Osteoblast (primary cell): ENCODE data around the gene RALGPS1. TPM values are rescaled to one million over a fixed set of nuclear protein-coding genes. Genes with fewer than 3 reads are reported as not detected.
A peak's percentile ranks its signal among the peaks of the same experiment; 100 is the strongest.

Experiments used
- DNase-seq: peaks from one replicate; pipeline ENCODE4 v3.0.0; 2011; ENCODE audit warnings: low spot score, mixed read lengths; ENCODE audit not compliant: insufficient read length; ENCODE audit errors: missing footprints
- H2AFZ ChIP-seq: 2 replicates; pipeline ENCODE4 v1.6.0; 2011; ENCODE audit warnings: mild to moderate bottlenecking, low read length
- H3K27ac ChIP-seq: 2 replicates; pipeline ENCODE4 v1.5.1; 2011; ENCODE audit warnings: mild to moderate bottlenecking, low read depth, low read length, moderate library complexity
- H3K27me3 ChIP-seq: 2 replicates; pipeline ENCODE4 v1.6.0; 2012; ENCODE audit warnings: mild to moderate bottlenecking, control low read depth, inconsistent platforms, low read length, moderate library complexity; ENCODE audit not compliant: insufficient read depth
- H3K36me3 ChIP-seq: 2 replicates; pipeline ENCODE4 v1.5.1; 2011; ENCODE audit warnings: mild to moderate bottlenecking, low read length, control low read depth, moderate library complexity; ENCODE audit not compliant: insufficient read depth
- H3K4me1 ChIP-seq: 2 replicates; pipeline ENCODE4 v1.5.1; 2011; ENCODE audit warnings: mild to moderate bottlenecking, low read length, control low read depth, moderate library complexity; ENCODE audit not compliant: insufficient read depth
- H3K4me2 ChIP-seq: 2 replicates; pipeline ENCODE4 v1.6.0; 2011; ENCODE audit warnings: mild to moderate bottlenecking, low read length; ENCODE audit not compliant: insufficient read depth
- H3K4me3 ChIP-seq: fragments of 200-600 bp; sonication (generic); 3 replicates; pipeline ENCODE4 v1.5.1; 2012; ENCODE audit warnings: mild to moderate bottlenecking, low read length, inconsistent platforms; ENCODE audit not compliant: insufficient read depth
- H3K79me2 ChIP-seq: 2 replicates; pipeline ENCODE4 v1.6.0; 2012; ENCODE audit warnings: mild to moderate bottlenecking, low read length, control low read depth, inconsistent platforms; ENCODE audit not compliant: insufficient read depth
- H3K9me3 ChIP-seq: 2 replicates; pipeline ENCODE4 v1.5.1; 2011; ENCODE audit warnings: low read depth, low read length, control low read depth
- H4K20me1 ChIP-seq: 2 replicates; pipeline ENCODE4 v1.6.0; 2012; ENCODE audit warnings: mild to moderate bottlenecking, low read length, control low read depth; ENCODE audit not compliant: insufficient read depth
- total RNA-seq: library from RNA; depleted of rRNA; stranded (reverse); fragments of >200 nt; gene quantifications from 2 replicates; pipeline ENCODE4 v1.2.3, GENCODE V29; 2012
- TF ChIP-seq, protein P1 (sequence below): IDR thresholded peaks from 2 replicates; pipeline ENCODE4 v1.5.1; 2011; ENCODE audit warnings: mild to moderate bottlenecking, low read depth, low read length, moderate library complexity; ENCODE audit errors: extremely low read depth

RALGPS1 gene
- total RNA-seq, 1 donor, result 5.1 TPM

DNA sequence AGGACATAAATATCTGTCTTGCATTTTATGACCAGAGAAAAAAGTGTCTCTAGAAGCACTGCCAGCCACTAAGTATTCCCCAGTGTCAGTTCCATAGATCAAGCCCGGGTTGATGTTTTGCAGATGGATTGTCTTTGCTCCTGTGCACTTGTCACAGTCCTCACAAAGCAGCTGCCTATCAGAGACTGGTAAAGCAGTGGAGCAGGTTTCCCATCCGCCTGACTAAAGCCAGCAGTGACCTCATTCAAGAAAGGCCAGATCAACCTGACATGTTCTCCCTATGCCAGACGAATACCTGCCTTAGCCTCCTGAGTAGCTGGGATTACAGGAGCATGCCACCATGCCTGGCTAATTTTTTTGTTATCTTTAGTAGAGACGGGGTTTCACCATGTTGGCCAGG is 323.2 kb downstream of the RALGPS1 start:
- Histone ChIP-seq H3K4me1 (no peaks in the 10 kb centered on the region), H2AFZ (no peak overlapping the region), H3K79me2 (no peaks in the 10 kb centered on the region), H3K4me3 (no peak overlapping the region), H3K36me3 (no peaks in the 10 kb centered on the region), H3K4me2 (no peak overlapping the region), H3K9me3 (no peaks in the 10 kb centered on the region), H3K27ac (no peak overlapping the region), H3K27me3 (peaks cover 3% of the 10 kb centered on the region), H4K20me1 (no peaks in the 10 kb centered on the region)
- no peak for DNase-seq
- TF ChIP-seq, protein P1, sequence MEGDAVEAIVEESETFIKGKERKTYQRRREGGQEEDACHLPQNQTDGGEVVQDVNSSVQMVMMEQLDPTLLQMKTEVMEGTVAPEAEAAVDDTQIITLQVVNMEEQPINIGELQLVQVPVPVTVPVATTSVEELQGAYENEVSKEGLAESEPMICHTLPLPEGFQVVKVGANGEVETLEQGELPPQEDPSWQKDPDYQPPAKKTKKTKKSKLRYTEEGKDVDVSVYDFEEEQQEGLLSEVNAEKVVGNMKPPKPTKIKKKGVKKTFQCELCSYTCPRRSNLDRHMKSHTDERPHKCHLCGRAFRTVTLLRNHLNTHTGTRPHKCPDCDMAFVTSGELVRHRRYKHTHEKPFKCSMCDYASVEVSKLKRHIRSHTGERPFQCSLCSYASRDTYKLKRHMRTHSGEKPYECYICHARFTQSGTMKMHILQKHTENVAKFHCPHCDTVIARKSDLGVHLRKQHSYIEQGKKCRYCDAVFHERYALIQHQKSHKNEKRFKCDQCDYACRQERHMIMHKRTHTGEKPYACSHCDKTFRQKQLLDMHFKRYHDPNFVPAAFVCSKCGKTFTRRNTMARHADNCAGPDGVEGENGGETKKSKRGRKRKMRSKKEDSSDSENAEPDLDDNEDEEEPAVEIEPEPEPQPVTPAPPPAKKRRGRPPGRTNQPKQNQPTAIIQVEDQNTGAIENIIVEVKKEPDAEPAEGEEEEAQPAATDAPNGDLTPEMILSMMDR, result no peak

DNA sequence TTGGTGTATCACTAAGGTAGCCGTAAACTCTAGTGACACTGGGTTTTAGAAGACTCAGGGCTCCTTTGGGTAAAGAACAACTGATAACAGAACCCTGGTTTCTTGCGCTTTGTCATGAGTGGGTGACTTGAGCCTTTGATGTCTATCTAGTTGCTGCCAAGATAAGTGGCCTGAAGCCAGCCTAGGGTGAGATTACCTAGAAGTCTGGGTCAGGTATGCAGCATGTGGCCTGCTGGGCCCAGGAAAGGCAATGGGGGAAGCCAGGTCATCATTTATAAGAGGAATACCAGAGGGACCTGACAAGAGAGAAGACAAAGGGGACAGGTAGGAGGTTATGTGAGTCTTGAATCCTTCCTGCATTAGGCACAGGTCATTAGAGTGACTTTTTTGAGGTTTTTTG is 326.8 kb downstream of the RALGPS1 start:
- peaks cover 8% of the 10 kb centered on the region for H3K4me1 ChIP-seq
- no peak for DNase-seq
- no peaks in the 10 kb centered on the region for H4K20me1 ChIP-seq

DNA sequence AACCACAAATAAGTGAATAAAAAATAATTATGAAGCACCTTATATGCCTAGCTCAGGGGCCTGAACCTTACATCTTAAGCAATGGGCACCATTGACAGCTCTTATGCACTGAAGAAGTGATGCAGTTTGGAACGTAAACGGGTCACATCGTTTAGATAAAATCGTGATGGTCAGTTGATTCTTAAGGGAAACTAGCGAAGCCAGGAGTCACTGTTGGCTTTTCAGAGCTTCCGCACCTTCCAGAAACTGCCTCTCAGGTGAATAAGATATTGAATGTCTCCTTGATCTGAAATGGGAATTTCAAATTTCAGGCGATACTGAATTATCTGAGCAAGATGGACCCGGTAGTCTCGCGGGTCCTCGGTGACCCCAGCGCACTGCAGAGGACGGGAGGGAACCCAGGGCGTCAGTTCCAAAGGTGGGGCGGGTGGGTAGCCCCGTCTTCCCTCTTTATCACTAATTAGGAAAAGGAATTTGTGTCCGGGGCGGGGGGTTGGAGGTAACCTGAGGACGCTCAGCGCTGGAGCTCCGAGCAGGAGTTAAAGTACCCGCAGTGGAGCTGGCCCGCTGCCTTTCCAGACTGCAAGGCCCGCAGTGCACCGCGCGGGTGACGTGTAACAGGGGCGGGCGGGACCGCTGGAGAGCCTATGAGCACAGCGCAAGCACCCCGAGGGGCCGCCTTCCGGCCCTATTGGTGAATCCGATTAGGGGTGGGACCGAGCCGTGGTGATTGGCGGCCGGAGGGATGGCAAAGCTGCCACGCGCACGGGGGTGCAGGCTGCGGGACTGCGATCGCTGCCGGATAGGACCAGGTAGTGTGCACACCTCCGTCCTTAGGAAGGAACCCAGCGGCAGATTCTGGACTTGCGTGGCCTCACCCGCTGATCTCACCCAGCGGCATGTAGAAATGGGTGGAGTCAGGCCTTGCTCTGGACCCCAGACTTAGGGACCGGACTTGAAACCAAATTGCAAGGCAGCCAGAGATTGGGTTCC is 330.3 kb downstream of the RALGPS1 start:
- no peaks in the 10 kb centered on the region for H3K36me3 ChIP-seq
- peak; percentile 97 for DNase-seq
- no peaks in the 10 kb centered on the region for H3K9me3 ChIP-seq
- H2AFZ ChIP-seq, result peak overlapping the region; percentile 100
- H3K4me2 ChIP-seq, result peak overlapping the region; percentile 95
- H4K20me1 ChIP-seq, result no peaks in the 10 kb centered on the region
- TF ChIP-seq, protein P1, result no peak
- H3K79me2 ChIP-seq, result no peaks in the 10 kb centered on the region
- H3K27ac ChIP-seq, result peak overlapping the region; percentile 73
- peaks cover 8% of the 10 kb centered on the region for H3K4me1 ChIP-seq
- H3K4me3 ChIP-seq, result peak overlapping the region; percentile 79
- H3K27me3 ChIP-seq, result no peaks in the 10 kb centered on the region

More for the DNA sequence above, 326.8 kb downstream of the RALGPS1 start:
- no peak overlapping the region for H3K27ac ChIP-seq
- H3K4me2 ChIP-seq, result no peak overlapping the region
- H3K9me3 ChIP-seq, result no peaks in the 10 kb centered on the region
- no peaks in the 10 kb centered on the region for H3K27me3 ChIP-seq
- no peak overlapping the region for H3K4me3 ChIP-seq
- no peak overlapping the region for H2AFZ ChIP-seq
- no peaks in the 10 kb centered on the region for H3K36me3 ChIP-seq
- TF ChIP-seq, protein P1, result no peak
- H3K79me2 ChIP-seq, result no peaks in the 10 kb centered on the region

DNA sequence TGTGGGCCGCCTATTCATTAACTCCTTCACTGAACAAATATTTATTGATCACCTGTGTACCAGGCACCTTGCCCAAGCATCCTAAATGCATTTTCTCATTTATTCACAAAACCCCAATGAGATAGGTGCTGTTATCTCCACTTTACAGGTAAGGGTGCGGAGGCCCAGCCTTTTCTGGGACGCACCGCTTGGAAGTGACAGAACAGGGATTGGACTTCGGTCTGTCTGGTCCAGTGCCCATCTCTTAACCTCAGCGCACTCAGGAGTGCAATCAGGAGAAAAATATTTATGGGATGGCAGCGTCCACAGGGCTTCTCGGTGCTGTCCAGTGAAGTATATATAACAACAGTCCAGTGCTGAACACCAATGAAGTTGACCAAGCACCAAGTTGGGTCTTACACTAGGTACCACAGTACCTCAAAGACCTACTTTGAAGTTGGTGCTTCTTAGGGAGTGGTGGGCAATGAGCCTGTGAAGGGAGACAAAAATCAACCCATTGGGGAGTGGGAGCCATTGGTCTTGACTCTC is 331.1 kb downstream of the RALGPS1 start:
- Histone ChIP-seq H2AFZ (peak overlapping the region; percentile 100), H3K4me2 (peak overlapping the region; percentile 95), H3K36me3 (no peaks in the 10 kb centered on the region), H3K27me3 (no peaks in the 10 kb centered on the region), H4K20me1 (no peaks in the 10 kb centered on the region), H3K4me3 (peak overlapping the region; percentile 79), H3K9me3 (no peaks in the 10 kb centered on the region), H3K27ac (no peak overlapping the region), H3K79me2 (no peaks in the 10 kb centered on the region), H3K4me1 (peaks cover 8% of the 10 kb centered on the region)
- no peak for DNase-seq
- TF ChIP-seq, protein P1, result no peak
